Mesenchymal stem cell (in vitro differentiated cells and primary cell): ENCODE data around the gene SERPINE2.

Experiments used
- DNase-seq: peaks from one replicate; pipeline ENCODE4 v3.0.0-alpha.2; 2013
- H2AFZ ChIP-seq: one replicate; pipeline ENCODE4 v1.6.1; 2013; ENCODE audit warnings: low read depth, mild to moderate bottlenecking, control low read depth, inconsistent platforms, low read length, moderate library complexity
- H2AK5ac ChIP-seq: 2 replicates; pipeline ENCODE4 v1.6.1; 2013; ENCODE audit warnings: low read length, moderate library complexity, mild to moderate bottlenecking, inconsistent platforms; ENCODE audit not compliant: severe bottlenecking
- H2BK120ac ChIP-seq: one replicate; pipeline ENCODE4 v1.6.1; 2013; ENCODE audit warnings: low read depth, mild to moderate bottlenecking, inconsistent platforms, low read length, moderate library complexity
- H2BK12ac ChIP-seq, 2 experiments: one replicate each; pipeline ENCODE4 v1.6.1; 2013; ENCODE audit warnings: inconsistent platforms in 2 of 2, low read length in 2 of 2, mild to moderate bottlenecking in 2 of 2, moderate library complexity in 2 of 2, control low read depth in 1 of 2
- H2BK15ac ChIP-seq: one replicate; pipeline ENCODE4 v1.6.1; 2013; ENCODE audit warnings: mild to moderate bottlenecking, low read depth, inconsistent platforms; ENCODE audit not compliant: poor library complexity, severe bottlenecking
- H2BK5ac ChIP-seq: 2 replicates; pipeline ENCODE4 v1.6.1; 2013; ENCODE audit warnings: low read depth, mild to moderate bottlenecking, low read length, control low read depth, inconsistent platforms; ENCODE audit not compliant: poor library complexity, severe bottlenecking
- H3K14ac ChIP-seq, 2 experiments: one replicate each; pipeline ENCODE4 v1.6.1; 2013; ENCODE audit warnings: inconsistent platforms in 2 of 2, low read length in 2 of 2, control low read depth in 1 of 2, mild to moderate bottlenecking in 1 of 2, moderate library complexity in 1 of 2
- H3K18ac ChIP-seq, 2 experiments: one replicate each; pipeline ENCODE4 v1.6.1; 2013; ENCODE audit warnings: inconsistent platforms in 2 of 2, low read length in 2 of 2, control low read depth in 1 of 2, low read depth in 1 of 2, mild to moderate bottlenecking in 1 of 2
- H3K23ac ChIP-seq, 2 experiments: one replicate each; pipeline ENCODE4 v1.6.1; 2013; ENCODE audit warnings: inconsistent platforms in 2 of 2, low read length in 2 of 2, mild to moderate bottlenecking in 2 of 2, moderate library complexity in 2 of 2, control low read depth in 1 of 2
- H3K27ac ChIP-seq: 2 replicates; pipeline ENCODE4 v1.5.1; 2013; ENCODE audit warnings: mild to moderate bottlenecking, moderate library complexity, low read length, control low read depth, inconsistent platforms; ENCODE audit not compliant: poor library complexity, severe bottlenecking
- H3K27me3 ChIP-seq, 2 experiments: 2 replicates each; pipeline versions ENCODE4 v1.6.1 to v1.7.0; 2013; ENCODE audit warnings: low read length in 2 of 2, mild to moderate bottlenecking in 2 of 2, moderate library complexity in 2 of 2, control low read depth in 1 of 2, inconsistent platforms in 1 of 2; ENCODE audit not compliant: control insufficient read depth in 1 of 2, insufficient read depth in 1 of 2
- H3K36me3 ChIP-seq, 2 experiments: 2 replicates each; pipeline versions ENCODE4 v1.6.1 to v1.7.0; 2013; ENCODE audit warnings: low read length in 2 of 2, control low read depth in 1 of 2, inconsistent platforms in 1 of 2, low read depth in 1 of 2, mild to moderate bottlenecking in 1 of 2; ENCODE audit not compliant: insufficient read depth in 2 of 2, control insufficient read depth in 1 of 2
- H3K4ac ChIP-seq, 2 experiments: one replicate each; pipeline ENCODE4 v1.6.1; 2013; ENCODE audit warnings: inconsistent platforms in 2 of 2, low read length in 2 of 2, mild to moderate bottlenecking in 2 of 2, moderate library complexity in 2 of 2, control low read depth in 1 of 2, low read depth in 1 of 2
- H3K4me1 ChIP-seq: 2 replicates; pipeline ENCODE4 v1.6.1; 2013; ENCODE audit warnings: low read depth, low read length, control low read depth; ENCODE audit not compliant: control insufficient read depth, insufficient read depth
- H3K4me2 ChIP-seq: 2 replicates; pipeline ENCODE4 v1.6.1; 2013; ENCODE audit warnings: low read length, mild to moderate bottlenecking, inconsistent platforms; ENCODE audit not compliant: poor library complexity, severe bottlenecking
- H3K4me3 ChIP-seq, 2 experiments: 2 replicates each; pipeline versions ENCODE4 v1.5.1 to v1.7.0; 2013; ENCODE audit warnings: low read length in 2 of 2, mild to moderate bottlenecking in 2 of 2, control low read depth in 1 of 2, low read depth in 1 of 2; ENCODE audit not compliant: insufficient read depth in 1 of 2
- H3K79me1 ChIP-seq: replicated peaks from 2 replicates; pipeline ENCODE4 v1.6.1; 2013; ENCODE audit warnings: mild to moderate bottlenecking, control low read depth, low read length, inconsistent platforms; ENCODE audit not compliant: poor library complexity, severe bottlenecking
- H3K9ac ChIP-seq: 2 replicates; pipeline ENCODE4 v1.7.0; 2013; ENCODE audit warnings: mild to moderate bottlenecking, low read length, moderate library complexity
- H3K9me3 ChIP-seq: 2 replicates; pipeline ENCODE4 v1.7.0; 2013; ENCODE audit warnings: mild to moderate bottlenecking, low read length; ENCODE audit not compliant: control insufficient read depth
- H4K8ac ChIP-seq: one replicate; pipeline ENCODE4 v1.6.1; 2013; ENCODE audit warnings: inconsistent platforms, mild to moderate bottlenecking, low read length, moderate library complexity
- H4K91ac ChIP-seq: one replicate; pipeline ENCODE4 v1.6.1; 2013; ENCODE audit warnings: mild to moderate bottlenecking, low read length, inconsistent platforms
- WGBS: methylation state at CpG from one replicate; pipeline ENCODE4 v1.1.7; 2013; ENCODE audit warnings: mixed read lengths; 5-methylcytosine and 5-hydroxymethylcytosine counted together

SERPINE2 gene

GRCh38 chr2:223989856-223990232, 49.2 kb downstream of the SERPINE2 start:
- H3K4me3 ChIP-seq = no peak overlapping the region
- peak overlapping the region in 1 of 2 experiments; percentile 57 for H2BK12ac ChIP-seq
- H4K8ac ChIP-seq = peak overlapping the region; percentile 21
- DNase-seq = no peak
- H3K4ac ChIP-seq = no peak overlapping the region
- no peak overlapping the region for H3K23ac ChIP-seq
- H3K79me1 ChIP-seq = peaks cover 4% of the 10 kb centered on the region
- H2BK5ac ChIP-seq = no peak overlapping the region
- no peaks in the 10 kb centered on the region for H3K27me3 ChIP-seq
- no peak overlapping the region for H3K9ac ChIP-seq
- H2BK15ac ChIP-seq = no peak overlapping the region
- H4K91ac ChIP-seq = no peak overlapping the region
- H2BK120ac ChIP-seq = no peak overlapping the region
- H3K4me2 ChIP-seq = no peak overlapping the region
- no peaks in the 10 kb centered on the region for H3K9me3 ChIP-seq
- no peak overlapping the region for H3K14ac ChIP-seq
- peaks cover 4% of the 10 kb centered on the region for H3K4me1 ChIP-seq
- H3K36me3 ChIP-seq = peaks cover 15 to 87% of the 10 kb centered on the region in 2 experiments
- H3K27ac ChIP-seq = no peak overlapping the region
- H2AFZ ChIP-seq = no peak overlapping the region
- no peak overlapping the region for H2AK5ac ChIP-seq
- 85% methylated on average over 2 of the region's 3 CpGs for WGBS
- H3K18ac ChIP-seq = no peak overlapping the region

GRCh38 chr2:223989206-223989855, 49.8 kb downstream of the SERPINE2 start:
- H3K18ac ChIP-seq = no peak overlapping the region
- no peak overlapping the region for H2BK15ac ChIP-seq
- H2AK5ac ChIP-seq = peak overlapping the region; percentile 61
- peaks cover 4% of the 10 kb centered on the region for H3K79me1 ChIP-seq
- no peak overlapping the region for H2BK12ac ChIP-seq
- H2AFZ ChIP-seq = no peak overlapping the region
- H2BK5ac ChIP-seq = no peak overlapping the region
- no peak overlapping the region for H3K4ac ChIP-seq
- no peaks in the 10 kb centered on the region for H3K27me3 ChIP-seq
- no peak overlapping the region for H3K9ac ChIP-seq
- H3K4me3 ChIP-seq = no peak overlapping the region
- no peak overlapping the region for H4K8ac ChIP-seq
- no peak overlapping the region for H3K27ac ChIP-seq
- peaks cover 19 to 87% of the 10 kb centered on the region in 2 experiments for H3K36me3 ChIP-seq
- H4K91ac ChIP-seq = no peak overlapping the region
- no peaks in the 10 kb centered on the region for H3K9me3 ChIP-seq
- H3K23ac ChIP-seq = no peak overlapping the region
- 95% methylated on average over 10 of the region's 10 CpGs for WGBS
- DNase-seq = no peak
- no peak overlapping the region for H2BK120ac ChIP-seq
- peaks cover 4% of the 10 kb centered on the region for H3K4me1 ChIP-seq
- H3K4me2 ChIP-seq = no peak overlapping the region
- peak overlapping the region in 1 of 2 experiments; percentile 26 for H3K14ac ChIP-seq

- H4K8ac ChIP-seq = no peak overlapping the region
- no peak overlapping the region for H2AK5ac ChIP-seq
- peaks cover 7 to 92% of the 10 kb centered on the region in 2 experiments for H3K36me3 ChIP-seq
- DNase-seq = no peak
- H3K14ac ChIP-seq = no peak overlapping the region
- H2BK15ac ChIP-seq = no peak overlapping the region
- H2BK120ac ChIP-seq = no peak overlapping the region
- H3K4me1 ChIP-seq = no peaks in the 10 kb centered on the region
- no peak overlapping the region for H3K4ac ChIP-seq
- H2BK12ac ChIP-seq = no peak overlapping the region
- no peaks in the 10 kb centered on the region for H3K79me1 ChIP-seq
- no peak overlapping the region for H3K23ac ChIP-seq
- no peak overlapping the region for H2AFZ ChIP-seq
- no peak overlapping the region for H3K9ac ChIP-seq
- H3K9me3 ChIP-seq = no peaks in the 10 kb centered on the region
- no peak overlapping the region for H3K27ac ChIP-seq
- H2BK5ac ChIP-seq = no peak overlapping the region
- no peak overlapping the region for H3K4me2 ChIP-seq
- H3K27me3 ChIP-seq = no peaks in the 10 kb centered on the region
- WGBS = 86% methylated on average over 1 of the region's 1 CpG
- no peak overlapping the region for H3K18ac ChIP-seq
- no peak overlapping the region for H4K91ac ChIP-seq
- H3K4me3 ChIP-seq = no peak overlapping the region
Observed at GRCh38 chr2:223981241-223981640, 57.8 kb downstream of the SERPINE2 start.

- no peak overlapping the region for H3K9ac ChIP-seq
- H3K23ac ChIP-seq = no peak overlapping the region
- no peaks in the 10 kb centered on the region for H3K27me3 ChIP-seq
- no peak overlapping the region for H2AFZ ChIP-seq
- no peak overlapping the region for H2BK12ac ChIP-seq
- no peak overlapping the region for H2AK5ac ChIP-seq
- no peak overlapping the region for H3K4ac ChIP-seq
- H3K36me3 ChIP-seq = peaks cover 7 to 92% of the 10 kb centered on the region in 2 experiments
- H3K14ac ChIP-seq = no peak overlapping the region
- no peaks in the 10 kb centered on the region for H3K79me1 ChIP-seq
- no peak overlapping the region for H3K4me2 ChIP-seq
- no peak overlapping the region for H3K18ac ChIP-seq
- no peaks in the 10 kb centered on the region for H3K9me3 ChIP-seq
- H3K4me3 ChIP-seq = no peak overlapping the region
- no peak overlapping the region for H3K27ac ChIP-seq
- H4K91ac ChIP-seq = no peak overlapping the region
- H2BK5ac ChIP-seq = no peak overlapping the region
- WGBS = 92% methylated on average over 3 of the region's 4 CpGs
- no peak for DNase-seq
- H3K4me1 ChIP-seq = no peaks in the 10 kb centered on the region
- no peak overlapping the region for H4K8ac ChIP-seq
- no peak overlapping the region for H2BK15ac ChIP-seq
- H2BK120ac ChIP-seq = no peak overlapping the region
Observed at GRCh38 chr2:223980803-223981202, 58.3 kb downstream of the SERPINE2 start.
